Osteoblast (primary cell): Measurements from ENCODE around the gene USP12. TPM values are rescaled to one million over a fixed set of nuclear protein-coding genes. Genes with fewer than 3 reads are reported as not detected.

Experiments used
- DNase-seq: peaks from one replicate; pipeline ENCODE4 v3.0.0; 2011; ENCODE audit warnings: low spot score, mixed read lengths; ENCODE audit not compliant: insufficient read length; ENCODE audit errors: missing footprints
- H2AFZ ChIP-seq: 2 replicates; pipeline ENCODE4 v1.6.0; 2011; ENCODE audit warnings: mild to moderate bottlenecking, low read length
- H3K27ac ChIP-seq: 2 replicates; pipeline ENCODE4 v1.5.1; 2011; ENCODE audit warnings: mild to moderate bottlenecking, low read depth, low read length, moderate library complexity
- H3K27me3 ChIP-seq: 2 replicates; pipeline ENCODE4 v1.6.0; 2012; ENCODE audit warnings: mild to moderate bottlenecking, control low read depth, inconsistent platforms, low read length, moderate library complexity; ENCODE audit not compliant: insufficient read depth
- H3K36me3 ChIP-seq: 2 replicates; pipeline ENCODE4 v1.5.1; 2011; ENCODE audit warnings: mild to moderate bottlenecking, low read length, control low read depth, moderate library complexity; ENCODE audit not compliant: insufficient read depth
- H3K4me1 ChIP-seq: 2 replicates; pipeline ENCODE4 v1.5.1; 2011; ENCODE audit warnings: mild to moderate bottlenecking, low read length, control low read depth, moderate library complexity; ENCODE audit not compliant: insufficient read depth
- H3K4me2 ChIP-seq: 2 replicates; pipeline ENCODE4 v1.6.0; 2011; ENCODE audit warnings: mild to moderate bottlenecking, low read length; ENCODE audit not compliant: insufficient read depth
- H3K4me3 ChIP-seq: fragments of 200-600 bp; sonication (generic); 3 replicates; pipeline ENCODE4 v1.5.1; 2012; ENCODE audit warnings: mild to moderate bottlenecking, low read length, inconsistent platforms; ENCODE audit not compliant: insufficient read depth
- H3K79me2 ChIP-seq: 2 replicates; pipeline ENCODE4 v1.6.0; 2012; ENCODE audit warnings: mild to moderate bottlenecking, low read length, control low read depth, inconsistent platforms; ENCODE audit not compliant: insufficient read depth
- H3K9me3 ChIP-seq: 2 replicates; pipeline ENCODE4 v1.5.1; 2011; ENCODE audit warnings: low read depth, low read length, control low read depth
- H4K20me1 ChIP-seq: 2 replicates; pipeline ENCODE4 v1.6.0; 2012; ENCODE audit warnings: mild to moderate bottlenecking, low read length, control low read depth; ENCODE audit not compliant: insufficient read depth
- total RNA-seq: library from RNA; depleted of rRNA; stranded (reverse); fragments of >200 nt; gene quantifications from 2 replicates; pipeline ENCODE4 v1.2.3, GENCODE V29; 2012
- TF ChIP-seq, protein P1 (sequence below): IDR thresholded peaks from 2 replicates; pipeline ENCODE4 v1.5.1; 2011; ENCODE audit warnings: mild to moderate bottlenecking, low read depth, low read length, moderate library complexity; ENCODE audit errors: extremely low read depth

USP12 gene
- total RNA-seq, 1 donor = 24.6 TPM

DNA sequence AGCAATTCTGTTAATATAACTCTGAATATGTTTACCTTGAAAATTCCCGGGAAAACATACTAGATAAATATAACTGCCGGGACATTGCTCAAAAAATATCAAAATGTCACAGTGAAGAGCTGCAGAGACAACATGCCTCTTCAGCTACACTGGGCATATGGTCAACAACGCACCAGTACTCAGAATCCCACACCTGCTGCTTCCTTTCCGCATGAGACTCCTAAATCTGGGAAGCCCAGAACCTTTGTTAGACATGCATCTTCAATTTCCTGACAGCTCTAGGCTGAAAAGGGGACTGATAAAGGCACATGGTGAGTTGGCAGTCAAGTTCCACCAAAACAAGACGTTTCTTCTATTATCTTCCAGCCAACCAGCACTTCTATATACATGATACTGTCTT, 53.7 kb downstream of the USP12 start:
- TF ChIP-seq, protein P1, sequence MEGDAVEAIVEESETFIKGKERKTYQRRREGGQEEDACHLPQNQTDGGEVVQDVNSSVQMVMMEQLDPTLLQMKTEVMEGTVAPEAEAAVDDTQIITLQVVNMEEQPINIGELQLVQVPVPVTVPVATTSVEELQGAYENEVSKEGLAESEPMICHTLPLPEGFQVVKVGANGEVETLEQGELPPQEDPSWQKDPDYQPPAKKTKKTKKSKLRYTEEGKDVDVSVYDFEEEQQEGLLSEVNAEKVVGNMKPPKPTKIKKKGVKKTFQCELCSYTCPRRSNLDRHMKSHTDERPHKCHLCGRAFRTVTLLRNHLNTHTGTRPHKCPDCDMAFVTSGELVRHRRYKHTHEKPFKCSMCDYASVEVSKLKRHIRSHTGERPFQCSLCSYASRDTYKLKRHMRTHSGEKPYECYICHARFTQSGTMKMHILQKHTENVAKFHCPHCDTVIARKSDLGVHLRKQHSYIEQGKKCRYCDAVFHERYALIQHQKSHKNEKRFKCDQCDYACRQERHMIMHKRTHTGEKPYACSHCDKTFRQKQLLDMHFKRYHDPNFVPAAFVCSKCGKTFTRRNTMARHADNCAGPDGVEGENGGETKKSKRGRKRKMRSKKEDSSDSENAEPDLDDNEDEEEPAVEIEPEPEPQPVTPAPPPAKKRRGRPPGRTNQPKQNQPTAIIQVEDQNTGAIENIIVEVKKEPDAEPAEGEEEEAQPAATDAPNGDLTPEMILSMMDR = no peak
- DNase-seq = no peak
- H3K79me2 ChIP-seq = peaks cover 76% of the 10 kb centered on the region
- H3K4me2 ChIP-seq = no peak overlapping the region
- H3K4me1 ChIP-seq = peaks cover 30% of the 10 kb centered on the region
- no peak overlapping the region for H3K27ac ChIP-seq
- H3K36me3 ChIP-seq = peaks cover 10% of the 10 kb centered on the region
- no peaks in the 10 kb centered on the region for H3K27me3 ChIP-seq
- H3K4me3 ChIP-seq = no peak overlapping the region
- peaks cover 15% of the 10 kb centered on the region for H4K20me1 ChIP-seq
- H3K9me3 ChIP-seq = no peaks in the 10 kb centered on the region
- no peak overlapping the region for H2AFZ ChIP-seq

DNA sequence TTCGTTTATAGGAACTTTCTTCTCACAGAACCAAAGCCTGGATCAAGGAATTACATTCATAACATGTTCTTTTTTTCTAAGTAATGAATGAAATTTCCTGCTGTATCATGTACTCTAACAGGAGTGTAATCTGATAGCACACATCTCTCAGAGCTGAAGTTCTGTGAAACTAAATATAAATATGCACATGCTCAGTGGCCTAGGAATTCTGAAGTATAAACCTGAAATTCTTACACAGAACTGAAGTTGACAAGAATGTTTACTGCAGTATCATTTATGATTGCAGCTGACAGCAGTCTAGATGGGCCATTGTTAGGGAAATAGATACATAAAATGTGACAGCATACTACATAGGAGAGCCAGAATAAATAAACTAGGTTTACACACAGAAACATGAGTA, 54.5 kb downstream of the USP12 start:
- no peak overlapping the region for H2AFZ ChIP-seq
- no peak overlapping the region for H3K27ac ChIP-seq
- H3K36me3 ChIP-seq = peaks cover 10% of the 10 kb centered on the region
- DNase-seq = no peak
- peaks cover 78% of the 10 kb centered on the region for H3K79me2 ChIP-seq
- no peaks in the 10 kb centered on the region for H3K9me3 ChIP-seq
- H4K20me1 ChIP-seq = peaks cover 15% of the 10 kb centered on the region
- H3K4me2 ChIP-seq = no peak overlapping the region
- no peaks in the 10 kb centered on the region for H3K27me3 ChIP-seq
- no peak overlapping the region for H3K4me3 ChIP-seq
- TF ChIP-seq, protein P1 = no peak
- peaks cover 30% of the 10 kb centered on the region for H3K4me1 ChIP-seq

GRCh38 chr13:27113436-27113835, 58.2 kb downstream of the USP12 start:
- Histone ChIP-seq H2AFZ (no peak overlapping the region), H3K27me3 (no peaks in the 10 kb centered on the region), H3K4me3 (no peak overlapping the region), H3K79me2 (peaks cover 79% of the 10 kb centered on the region), H3K9me3 (no peaks in the 10 kb centered on the region), H3K4me2 (no peak overlapping the region), H3K4me1 (peaks cover 8% of the 10 kb centered on the region), H4K20me1 (peaks cover 9% of the 10 kb centered on the region), H3K36me3 (peaks cover 10% of the 10 kb centered on the region), H3K27ac (no peak overlapping the region)
- no peak for DNase-seq
- TF ChIP-seq, protein P1 = no peak

DNA sequence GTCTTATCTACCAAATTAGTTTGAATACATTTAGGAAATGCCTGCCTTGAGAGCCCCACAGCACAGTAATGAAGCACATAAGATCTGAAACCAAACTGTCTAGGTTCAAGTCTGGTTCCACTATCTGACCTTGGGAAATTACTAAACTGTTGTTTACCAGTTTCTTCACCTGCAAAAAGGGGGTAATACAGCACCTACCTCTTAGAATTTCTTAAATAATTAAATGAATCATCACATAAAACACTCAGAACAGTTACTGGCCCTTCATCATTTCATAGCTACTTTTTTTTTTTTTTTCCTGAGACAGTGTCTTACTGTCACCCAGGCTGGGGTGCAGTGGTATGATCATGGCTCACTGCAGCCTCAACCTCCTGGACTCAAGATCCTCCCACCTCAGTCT, 59.6 kb downstream of the USP12 start:
- TF ChIP-seq, protein P1 = no peak
- no peak for DNase-seq
- H3K4me2 ChIP-seq = no peak overlapping the region
- H3K4me3 ChIP-seq = no peak overlapping the region
- H3K36me3 ChIP-seq = peaks cover 10% of the 10 kb centered on the region
- no peak overlapping the region for H3K27ac ChIP-seq
- no peaks in the 10 kb centered on the region for H3K9me3 ChIP-seq
- peaks cover 4% of the 10 kb centered on the region for H3K4me1 ChIP-seq
- H3K27me3 ChIP-seq = no peaks in the 10 kb centered on the region
- no peak overlapping the region for H2AFZ ChIP-seq
- peaks cover 72% of the 10 kb centered on the region for H3K79me2 ChIP-seq
- peaks cover 6% of the 10 kb centered on the region for H4K20me1 ChIP-seq
